Fibroblast of skin of scalp (primary cell): Measurements from ENCODE around the gene PLPP7.

ENCODE experiments used
- DNase-seq: peaks from one replicate; pipeline ENCODE4 v3.0.0-alpha.2; 2013

PLPP7 gene

GRCh38 chr9:131303381-131304321, 14.1 kb downstream of the PLPP7 start:
- DNase-seq, result no peak

- peak; percentile 33 for DNase-seq
Observed at GRCh38 chr9:131304676-131305355, 15.3 kb downstream of the PLPP7 start.

DNA sequence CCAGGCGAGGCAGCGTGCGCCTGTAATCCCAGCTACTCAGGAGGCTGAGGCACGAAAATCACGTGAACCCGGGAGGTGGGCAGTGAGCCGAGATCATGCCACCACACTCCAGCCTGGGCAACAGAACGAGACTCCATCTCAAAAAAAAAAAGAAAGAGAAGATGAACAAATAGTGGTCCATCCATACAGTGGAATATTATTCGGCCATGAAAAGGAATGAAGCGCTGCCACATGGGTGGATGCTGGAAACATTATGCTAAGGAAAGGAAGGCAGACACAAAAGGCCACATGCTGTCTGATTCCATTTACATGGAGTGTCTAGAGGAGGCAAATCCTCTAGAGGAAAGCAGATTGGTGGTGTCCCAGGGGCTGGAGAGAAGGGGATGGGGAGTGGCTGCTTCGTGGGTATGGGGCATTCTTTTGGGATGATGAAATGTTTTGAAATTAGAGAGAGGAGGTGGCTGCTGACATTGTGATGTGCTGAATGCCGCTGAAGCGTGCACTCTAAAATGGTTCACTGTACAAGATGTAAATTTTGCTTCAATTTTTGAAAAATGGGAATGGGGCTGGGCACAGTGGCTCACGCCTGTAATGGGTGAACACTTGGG, 17.0 kb downstream of the PLPP7 start:
- peak; percentile 51 for DNase-seq

DNA sequence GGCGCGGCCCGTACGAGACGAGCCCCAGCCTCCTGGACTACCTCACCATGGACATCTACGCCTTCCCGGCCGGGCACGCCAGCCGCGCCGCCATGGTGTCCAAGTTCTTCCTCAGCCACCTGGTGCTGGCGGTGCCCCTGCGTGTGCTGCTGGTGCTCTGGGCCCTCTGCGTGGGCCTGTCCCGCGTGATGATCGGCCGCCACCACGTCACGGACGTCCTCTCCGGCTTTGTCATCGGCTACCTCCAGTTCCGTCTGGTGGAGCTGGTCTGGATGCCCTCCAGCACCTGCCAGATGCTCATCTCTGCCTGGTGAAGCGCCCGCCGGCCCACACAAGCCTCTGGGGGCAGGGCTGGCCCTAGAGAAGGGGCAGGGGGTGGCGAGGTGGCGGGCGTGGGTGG, 18.5 kb downstream of the PLPP7 start:
- no peak for DNase-seq

GRCh38 chr9:131308452-131308851, 18.9 kb downstream of the PLPP7 start:
- no peak for DNase-seq

DNA sequence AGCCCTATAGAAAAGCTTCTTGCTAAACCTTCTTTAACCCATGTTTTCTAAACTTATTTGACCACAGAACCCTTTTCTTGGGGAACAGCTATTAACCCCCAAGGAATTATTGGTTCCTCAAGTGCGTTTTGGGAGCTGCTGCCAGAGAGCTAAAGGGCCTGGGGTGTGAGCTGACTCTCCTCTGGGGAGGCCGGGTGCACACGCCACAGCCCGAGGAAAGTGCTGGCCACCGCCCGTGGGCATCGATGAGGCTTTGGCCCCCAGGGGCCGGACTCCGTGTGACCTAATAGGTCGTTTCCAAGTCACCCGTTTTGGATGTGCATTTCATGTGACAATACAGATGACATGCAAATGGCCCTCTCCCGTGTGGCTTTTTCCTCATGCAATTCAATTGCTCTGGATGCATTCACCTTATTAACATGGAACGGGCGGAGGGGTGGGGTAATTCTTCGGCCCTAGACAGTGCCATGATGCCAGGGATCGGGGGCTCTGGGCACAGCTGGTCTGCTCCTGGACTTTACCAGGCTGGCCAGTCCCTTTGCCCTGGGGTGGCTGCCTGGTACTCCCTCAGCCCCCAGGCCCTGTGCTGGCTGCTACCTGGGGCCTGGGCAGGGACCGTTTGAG, 19.5 kb downstream of the PLPP7 start:
- DNase-seq, result no peak

DNA sequence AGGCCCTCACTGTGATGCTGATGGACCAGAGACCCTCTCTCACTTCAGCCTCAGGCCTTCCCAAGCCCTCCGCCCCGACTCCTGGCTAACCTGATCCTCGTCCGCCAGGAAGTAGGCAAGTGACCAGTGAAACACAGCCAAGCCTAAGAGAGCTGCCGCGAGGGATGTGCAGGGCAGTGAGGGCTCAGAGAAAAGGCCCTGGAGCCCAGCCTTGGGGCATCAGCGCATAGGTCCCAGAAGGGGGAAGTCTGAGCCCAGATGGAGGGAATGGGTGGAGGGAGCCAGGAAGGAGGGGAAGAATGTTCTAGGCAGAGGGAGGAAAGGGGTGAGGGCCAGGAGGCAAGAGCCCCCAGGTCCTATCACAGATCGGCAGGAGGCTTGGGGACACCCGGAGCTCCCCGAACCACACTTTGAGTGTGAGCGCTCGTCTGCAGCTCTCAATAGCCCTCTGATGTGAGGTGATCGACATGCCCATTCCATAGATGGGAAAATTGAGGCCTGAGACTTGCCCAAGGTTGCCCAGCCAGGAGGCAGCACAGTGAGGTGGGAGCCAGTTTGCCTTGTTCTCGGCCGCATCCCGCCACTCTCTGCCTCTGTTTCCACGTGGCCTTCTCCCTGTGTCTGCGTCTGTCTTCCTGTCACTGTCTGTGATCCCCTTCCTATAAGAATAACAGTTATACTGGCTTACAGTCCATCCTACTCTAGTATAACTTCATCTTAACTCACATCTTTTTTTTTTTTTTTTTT, 20.2 kb downstream of the PLPP7 start:
- DNase-seq, result no peak

DNA sequence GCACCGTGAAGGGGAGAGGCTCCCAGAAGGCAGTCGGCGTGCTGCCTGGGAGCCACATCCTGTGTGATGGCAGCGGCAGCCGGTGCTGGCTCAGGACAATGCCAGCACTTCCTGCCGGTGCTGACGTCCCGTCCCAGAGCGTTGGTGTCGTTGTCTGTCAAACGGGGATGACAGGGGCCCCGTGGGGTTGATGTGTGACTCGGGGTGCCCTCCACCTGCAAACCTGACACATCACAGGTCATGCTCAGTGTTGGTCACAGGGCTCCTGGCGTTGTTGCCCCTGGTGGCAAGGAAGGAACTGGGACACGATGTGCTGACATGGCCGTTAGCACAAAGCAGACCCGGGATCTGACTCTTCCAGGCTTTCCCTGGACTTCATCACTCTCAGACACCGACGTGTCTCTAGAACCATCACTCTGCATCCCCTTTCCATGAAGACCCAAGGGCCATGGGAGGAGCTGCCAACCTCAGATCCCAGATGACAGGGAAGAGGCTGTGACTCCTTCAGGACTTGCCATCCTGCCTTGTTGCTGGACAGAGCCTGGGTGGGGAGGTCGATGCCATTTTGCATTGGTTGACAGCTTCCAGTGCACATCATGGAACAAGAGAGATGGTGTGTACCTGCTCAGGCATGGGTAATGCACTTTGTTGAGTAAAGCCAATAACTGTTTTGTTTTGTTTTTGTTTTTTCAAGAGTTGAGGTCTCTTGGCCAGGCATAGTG, 21.5 kb downstream of the PLPP7 start:
- DNase-seq, result no peak

DNA sequence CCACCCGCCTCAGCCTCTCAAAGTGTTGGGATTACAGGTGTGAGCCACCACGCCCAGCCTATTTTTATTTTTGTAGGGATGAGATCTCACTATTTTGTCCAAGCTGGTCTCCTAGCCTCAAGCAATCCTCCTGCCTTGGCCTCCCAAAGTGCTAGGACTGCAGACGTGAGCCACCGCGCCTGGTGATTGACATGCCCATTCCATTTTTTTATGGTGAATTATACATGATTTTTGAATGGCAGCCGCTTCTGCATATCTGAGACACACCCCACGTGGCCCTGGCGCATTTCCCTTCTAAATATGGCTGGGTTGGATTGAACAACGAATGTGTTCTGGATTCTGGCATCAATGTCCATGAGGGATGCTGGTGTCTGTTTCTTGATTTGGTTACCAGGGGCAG, 22.7 kb downstream of the PLPP7 start:
- no peak for DNase-seq

- DNase-seq, result no peak
Observed at GRCh38 chr9:131312822-131313770, 23.6 kb downstream of the PLPP7 start.

GRCh38 chr9:131318231-131319085, 28.9 kb downstream of the PLPP7 start:
- no peak for DNase-seq

GRCh38 chr9:131319486-131319885, 30.0 kb downstream of the PLPP7 start:
- DNase-seq, result no peak

- no peak for DNase-seq
Observed at GRCh38 chr9:131320031-131320685, 30.6 kb downstream of the PLPP7 start.

GRCh38 chr9:131323629-131324028, 34.1 kb downstream of the PLPP7 start:
- no peak for DNase-seq

DNA sequence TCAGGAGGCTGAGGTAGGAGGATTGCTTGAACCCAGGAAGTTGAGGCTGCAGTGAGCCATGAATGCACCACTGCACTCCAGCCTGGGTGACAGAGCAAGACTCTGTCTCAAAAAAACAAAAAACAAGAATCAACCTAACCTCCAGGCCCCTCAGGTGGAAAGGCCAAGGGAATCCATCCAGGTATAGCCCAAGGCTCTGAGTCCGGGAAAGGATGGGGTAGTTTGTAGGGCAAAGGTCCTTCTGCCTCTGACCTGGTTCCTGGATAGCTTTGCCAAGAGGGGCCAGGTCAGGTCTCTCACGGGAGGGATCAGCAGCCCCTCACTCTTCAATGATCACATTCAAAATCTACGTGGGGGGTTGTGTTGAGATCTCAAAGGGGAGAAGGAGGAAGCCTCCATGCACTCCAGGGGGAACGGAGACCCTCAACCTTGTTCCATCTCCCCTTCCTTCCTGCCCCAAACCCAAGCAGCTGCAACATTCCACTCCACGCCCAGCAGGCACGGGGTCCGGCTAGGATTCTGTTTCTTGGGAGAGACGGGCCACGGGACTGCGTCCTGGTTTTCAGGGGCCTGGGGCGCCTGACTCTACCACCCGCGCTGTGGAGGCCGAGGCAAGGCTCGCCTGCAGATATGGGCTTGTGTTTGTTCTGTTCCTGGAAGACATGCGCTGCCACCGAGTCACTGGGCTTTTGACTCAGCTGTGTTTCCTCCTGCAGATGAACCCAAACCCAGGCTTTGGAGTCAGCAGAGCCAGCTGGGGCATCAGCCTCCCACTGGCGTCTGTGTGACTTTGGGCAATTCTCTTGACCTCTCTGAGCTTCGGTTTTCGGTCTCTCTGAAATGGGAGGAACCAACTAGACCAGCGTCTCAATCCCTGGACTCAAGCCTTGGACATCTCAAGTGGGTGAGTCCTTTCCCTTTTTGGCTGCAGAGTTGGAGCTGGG, 35.5 kb downstream of the PLPP7 start:
- no peak for DNase-seq

GRCh38 chr9:131329241-131329641, 39.7 kb downstream of the PLPP7 start:
- DNase-seq, result no peak

DNA sequence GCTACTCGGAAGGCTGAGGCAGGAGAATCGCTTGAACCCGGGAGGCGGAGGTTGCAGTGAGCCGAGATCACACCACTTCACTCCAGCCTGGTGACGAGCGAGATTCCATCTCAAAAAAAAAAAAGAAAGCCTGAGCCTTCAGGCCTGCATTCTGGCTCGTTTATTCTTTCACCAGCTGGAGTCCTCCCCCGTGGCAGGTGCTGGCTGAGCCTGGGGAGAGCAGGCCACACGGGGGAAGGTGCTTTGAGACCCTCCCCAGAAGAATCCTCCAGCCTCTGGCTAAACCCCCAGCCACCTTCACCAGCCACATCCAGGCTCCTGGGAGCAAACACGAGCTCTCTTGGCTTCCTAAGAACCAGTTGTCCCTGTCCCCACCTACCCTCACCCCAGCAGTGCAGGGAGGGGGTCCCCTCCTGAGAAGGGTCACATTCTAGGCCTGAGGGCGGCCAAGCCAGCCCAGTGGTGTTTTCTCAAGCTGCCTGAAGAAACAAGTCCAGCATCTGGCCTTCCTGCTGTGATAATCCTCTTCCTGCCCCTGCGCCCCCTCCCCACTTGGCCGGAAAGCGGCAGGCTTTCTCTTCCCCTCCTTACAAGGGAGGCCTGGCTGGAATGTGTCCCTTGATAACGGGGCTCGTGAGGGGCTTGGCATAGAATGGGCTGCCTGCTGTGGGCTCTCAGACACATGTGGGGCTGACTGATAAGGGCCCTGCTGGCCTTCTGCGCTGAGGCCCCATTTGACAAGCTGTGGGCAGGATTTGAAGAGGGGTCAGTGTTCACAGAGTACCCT, 41.5 kb downstream of the PLPP7 start:
- no peak for DNase-seq
